Measurements from ENCODE around the gene ECM2.

ECM2 gene

DNA sequence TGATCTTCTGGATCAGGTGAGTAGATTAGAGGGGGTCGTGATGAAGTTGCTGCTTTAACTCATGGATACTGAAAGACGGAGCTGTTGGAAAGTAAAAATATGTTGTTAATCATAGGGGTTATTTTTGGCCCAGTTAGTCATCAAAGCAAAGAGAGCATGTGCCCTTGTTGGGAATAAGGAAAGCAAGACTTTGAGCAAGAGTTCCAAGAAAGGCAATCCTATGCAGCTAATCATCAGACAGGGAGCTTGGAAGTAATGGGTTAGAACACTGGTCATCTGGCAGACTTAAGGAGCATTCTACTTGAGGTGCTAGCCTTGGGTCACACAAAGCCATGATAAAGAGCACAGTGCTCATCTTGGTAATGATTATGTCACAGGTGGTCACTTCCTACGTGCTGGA lies 71.8 kb downstream of the ECM2 start:
- Histone ChIP-seq H3K9me2 (ENCODE audit: low read depth, low read length) (no peaks in the 10 kb centered on the region), H3F3A (ENCODE audit: insufficient read depth, low read length) (no peaks in the 10 kb centered on the region), H3K4me1 (ENCODE audit: insufficient read depth, low read length, severe bottlenecking) (no peaks in the 10 kb centered on the region), H3K4me3 (ENCODE audit: low read depth, low read length, poor library complexity, severe bottlenecking) (no peak overlapping the region), H2AFZ (ENCODE audit: low read length) (no peak overlapping the region), H3K27ac (ENCODE audit: low read depth, low read length, poor library complexity, severe bottlenecking) (no peak overlapping the region), H3K4me2 (ENCODE audit: low read length) (no peak overlapping the region), H3K9ac (ENCODE audit: low read length) (no peak overlapping the region), H3K36me3 (ENCODE audit: insufficient read depth, low read length) (no peaks in the 10 kb centered on the region), H3K9me3 (ENCODE audit: low read length) (no peaks in the 10 kb centered on the region), H3K79me2 (ENCODE audit: insufficient read depth, low read length) (no peaks in the 10 kb centered on the region), H4K20me1 (ENCODE audit: insufficient read depth, low read length) (no peaks in the 10 kb centered on the region), H3K27me3 (ENCODE audit: insufficient read depth, low read length) (no peaks in the 10 kb centered on the region)
- TF ChIP-seq EZH2 (IDR thresholded peaks at IDR 0.05; ENCODE audit: borderline replicate concordance, low read length) = no peak
- no peak for TF ChIP-seq CTCF (IDR thresholded peaks at IDR 0.05; ENCODE audit: low read length)

- no peak overlapping the region for H2AFZ ChIP-seq (ENCODE audit: low read length)
- H3K27ac ChIP-seq (ENCODE audit: low read depth, low read length, poor library complexity, severe bottlenecking) = no peak overlapping the region
- no peaks in the 10 kb centered on the region for H3K79me2 ChIP-seq (ENCODE audit: insufficient read depth, low read length)
- no peak for TF ChIP-seq EZH2 (IDR thresholded peaks at IDR 0.05; ENCODE audit: borderline replicate concordance, low read length)
- TF ChIP-seq CTCF (IDR thresholded peaks at IDR 0.05; ENCODE audit: low read length) = no peak
- H3K27me3 ChIP-seq (ENCODE audit: insufficient read depth, low read length) = no peaks in the 10 kb centered on the region
- H3F3A ChIP-seq (ENCODE audit: insufficient read depth, low read length) = no peaks in the 10 kb centered on the region
- H4K20me1 ChIP-seq (ENCODE audit: insufficient read depth, low read length) = no peaks in the 10 kb centered on the region
- H3K4me2 ChIP-seq (ENCODE audit: low read length) = no peak overlapping the region
- H3K9me3 ChIP-seq (ENCODE audit: low read length) = no peaks in the 10 kb centered on the region
- no peak overlapping the region for H3K4me3 ChIP-seq (ENCODE audit: low read depth, low read length, poor library complexity, severe bottlenecking)
- no peak overlapping the region for H3K9ac ChIP-seq (ENCODE audit: low read length)
- H3K9me2 ChIP-seq (ENCODE audit: low read depth, low read length) = no peaks in the 10 kb centered on the region
- H3K4me1 ChIP-seq (ENCODE audit: insufficient read depth, low read length, severe bottlenecking) = no peaks in the 10 kb centered on the region
- H3K36me3 ChIP-seq (ENCODE audit: insufficient read depth, low read length) = no peaks in the 10 kb centered on the region
These were observed 72.4 kb downstream of the ECM2 start for GRCh38 chr9:92463387-92463786.

- Histone ChIP-seq H3K79me2 (ENCODE audit: insufficient read depth, low read length) (no peaks in the 10 kb centered on the region), H3K4me3 (ENCODE audit: low read depth, low read length, poor library complexity, severe bottlenecking) (no peak overlapping the region), H2AFZ (ENCODE audit: low read length) (no peak overlapping the region), H3K4me2 (ENCODE audit: low read length) (no peak overlapping the region), H3F3A (ENCODE audit: insufficient read depth, low read length) (no peaks in the 10 kb centered on the region), H3K27ac (ENCODE audit: low read depth, low read length, poor library complexity, severe bottlenecking) (no peak overlapping the region), H3K36me3 (ENCODE audit: insufficient read depth, low read length) (no peaks in the 10 kb centered on the region), H3K27me3 (ENCODE audit: insufficient read depth, low read length) (no peaks in the 10 kb centered on the region), H3K9ac (ENCODE audit: low read length) (no peak overlapping the region), H3K9me2 (ENCODE audit: low read depth, low read length) (no peaks in the 10 kb centered on the region), H3K4me1 (ENCODE audit: insufficient read depth, low read length, severe bottlenecking) (no peaks in the 10 kb centered on the region), H3K9me3 (ENCODE audit: low read length) (no peaks in the 10 kb centered on the region), H4K20me1 (ENCODE audit: insufficient read depth, low read length) (no peaks in the 10 kb centered on the region)
- TF ChIP-seq CTCF (IDR thresholded peaks at IDR 0.05; ENCODE audit: low read length) = no peak
- TF ChIP-seq EZH2 (IDR thresholded peaks at IDR 0.05; ENCODE audit: borderline replicate concordance, low read length) = no peak
These were observed 78.2 kb downstream of the ECM2 start for GRCh38 chr9:92457576-92457975.
